ENCODE data around the gene USP14. TPM values are rescaled to one million over a fixed set of nuclear protein-coding genes. Genes with fewer than 3 reads are reported as not detected.

Gene USP14
- total RNA-seq, 1 experiment from 2014 or later: 72.4 TPM

- TF ChIP-seq ZNF532 (CRISPR knock-in tag; IDR thresholded peaks at IDR 0.05; ENCODE audit: borderline replicate concordance): no peak
- TF ChIP-seq NFE2L1 (CRISPR knock-in tag; IDR thresholded peaks at IDR 0.05): peak; percentile 98
- TF ChIP-seq ATF6 (CRISPR knock-in tag; IDR thresholded peaks at IDR 0.05): peak; percentile 84
- TF ChIP-seq ELF4 (CRISPR knock-in tag; IDR thresholded peaks at IDR 0.05; ENCODE audit: low read depth): peak; percentile 90; the same call in 1 of the 2 replicates
- peak; percentile 90 for TF ChIP-seq MYBL2 (CRISPR knock-in tag; IDR thresholded peaks at IDR 0.05)
- no peak for TF ChIP-seq MLX (CRISPR knock-in tag; IDR thresholded peaks at IDR 0.05)
- TF ChIP-seq JUN (CRISPR knock-in tag; IDR thresholded peaks at IDR 0.05): peak; percentile 94
- peak; percentile 93 for TF ChIP-seq USF1 (CRISPR knock-in tag; IDR thresholded peaks at IDR 0.05)
- peak; percentile 96 for TF ChIP-seq CREM (CRISPR knock-in tag; IDR thresholded peaks at IDR 0.05)
- no peak for TF ChIP-seq ZNF396 (CRISPR knock-in tag; IDR thresholded peaks at IDR 0.05; ENCODE audit: borderline replicate concordance)
- no peak for TF ChIP-seq CBFB (CRISPR knock-in tag; IDR thresholded peaks at IDR 0.05; ENCODE audit: low read depth)
- no peak for TF ChIP-seq ERG (CRISPR knock-in tag; IDR thresholded peaks at IDR 0.05)
- TF ChIP-seq ZBTB43 (CRISPR knock-in tag; IDR thresholded peaks at IDR 0.05): peak; percentile 59; the same call in 1 of the 2 replicates
- peak; percentile 99 for TF ChIP-seq ZNF232 (CRISPR knock-in tag; IDR thresholded peaks at IDR 0.05)
- no peak for TF ChIP-seq NFATC4 (CRISPR knock-in tag; IDR thresholded peaks at IDR 0.05)
- peak; percentile 97 for TF ChIP-seq IRF1 (CRISPR knock-in tag; IDR thresholded peaks at IDR 0.05)
- peak; percentile 96 for TF ChIP-seq CREB1 (CRISPR knock-in tag; IDR thresholded peaks at IDR 0.05)
- peak; percentile 97 for TF ChIP-seq FOXK1 (CRISPR knock-in tag; IDR thresholded peaks at IDR 0.05)
- TF ChIP-seq ATF3 (CRISPR knock-in tag; conservative IDR thresholded peaks at IDR 0.05): no peak
- TF ChIP-seq PREB (CRISPR knock-in tag; IDR thresholded peaks at IDR 0.05; ENCODE audit: borderline replicate concordance): 0 out of 2 replicates have a peak, but pooled peaks have one; percentile 80
- peak; percentile 80 for TF ChIP-seq ZNF219 (CRISPR knock-in tag; IDR thresholded peaks at IDR 0.05; ENCODE audit: borderline replicate concordance)
- no peak for TF ChIP-seq OVOL2 (CRISPR knock-in tag; IDR thresholded peaks at IDR 0.05; ENCODE audit: borderline replicate concordance)
- TF ChIP-seq MAX (CRISPR knock-in tag; IDR thresholded peaks at IDR 0.05): peak; percentile 99
- peak; percentile 97 for TF ChIP-seq ESRRA (CRISPR knock-in tag; IDR thresholded peaks at IDR 0.05; ENCODE audit: borderline replicate concordance)
- no peak for TF ChIP-seq NR3C1 (CRISPR knock-in tag; conservative IDR thresholded peaks at IDR 0.05; ENCODE audit: low read depth)
Observed at GRCh38 chr18:158128-159036, at the start of gene USP14 (continued).

Data from WTC11 (cell line).